ENCODE measurements around the gene CA10.

DNA sequence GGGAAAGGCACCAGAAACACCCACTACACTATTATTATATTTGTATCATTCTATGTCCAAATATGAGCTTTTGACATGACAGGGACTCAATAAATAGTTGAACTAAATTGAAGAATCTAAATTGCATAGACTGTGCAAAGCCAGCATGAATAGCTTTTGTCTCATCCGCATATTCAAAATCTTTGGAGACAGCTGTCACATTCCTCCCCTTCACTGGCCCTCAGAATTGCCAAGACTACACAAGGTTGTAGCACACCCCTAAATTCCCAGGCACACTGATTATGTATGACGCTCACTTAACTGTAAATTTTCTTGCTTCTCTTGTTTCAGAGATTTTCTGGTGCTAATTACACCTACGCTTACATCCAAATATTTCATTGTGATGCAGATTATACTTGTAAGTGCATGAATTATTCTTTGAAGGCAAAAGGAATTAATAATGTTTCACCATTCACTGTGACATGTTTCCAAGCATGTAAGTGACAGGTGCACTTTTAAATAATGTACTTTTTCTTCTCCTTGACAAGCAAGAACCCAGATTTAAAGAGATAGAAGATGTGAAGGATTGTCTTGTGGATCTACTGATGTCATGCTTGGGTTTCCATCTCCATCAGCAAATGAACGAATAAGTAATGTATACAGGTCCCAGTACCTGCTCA is 47.5 kb downstream of the CA10 start:
- TF ChIP-seq, protein P1, sequence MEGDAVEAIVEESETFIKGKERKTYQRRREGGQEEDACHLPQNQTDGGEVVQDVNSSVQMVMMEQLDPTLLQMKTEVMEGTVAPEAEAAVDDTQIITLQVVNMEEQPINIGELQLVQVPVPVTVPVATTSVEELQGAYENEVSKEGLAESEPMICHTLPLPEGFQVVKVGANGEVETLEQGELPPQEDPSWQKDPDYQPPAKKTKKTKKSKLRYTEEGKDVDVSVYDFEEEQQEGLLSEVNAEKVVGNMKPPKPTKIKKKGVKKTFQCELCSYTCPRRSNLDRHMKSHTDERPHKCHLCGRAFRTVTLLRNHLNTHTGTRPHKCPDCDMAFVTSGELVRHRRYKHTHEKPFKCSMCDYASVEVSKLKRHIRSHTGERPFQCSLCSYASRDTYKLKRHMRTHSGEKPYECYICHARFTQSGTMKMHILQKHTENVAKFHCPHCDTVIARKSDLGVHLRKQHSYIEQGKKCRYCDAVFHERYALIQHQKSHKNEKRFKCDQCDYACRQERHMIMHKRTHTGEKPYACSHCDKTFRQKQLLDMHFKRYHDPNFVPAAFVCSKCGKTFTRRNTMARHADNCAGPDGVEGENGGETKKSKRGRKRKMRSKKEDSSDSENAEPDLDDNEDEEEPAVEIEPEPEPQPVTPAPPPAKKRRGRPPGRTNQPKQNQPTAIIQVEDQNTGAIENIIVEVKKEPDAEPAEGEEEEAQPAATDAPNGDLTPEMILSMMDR (IDR thresholded peaks at IDR 0.05) = no peak
- TF ChIP-seq POLR2AphosphoS5 (IDR thresholded peaks at IDR 0.05) (no peak), POLR2A (IDR thresholded peaks at IDR 0.05) (no peak), EP300 (IDR thresholded peaks at IDR 0.05) (no peak)
